HEK293 (cell line): ENCODE data around the gene RGPD5.
"Not testable (repeated sequence)": the region's sequence is repeated elsewhere in the genome, so short reads cannot be mapped to it uniquely, and the experiment has no call there.

Experiments
- EGR2 ChIP-seq: fragments of 450-650 bp; formaldehyde crosslinking; IDR thresholded peaks from 2 replicates; pipeline ENCODE4 v1.5.1; 2016; ENCODE audit warnings: low read depth, missing biosample characterization, missing genetic modification characterization
- YY1 ChIP-seq: fragments of 450-650 bp; formaldehyde crosslinking; IDR thresholded peaks from 2 replicates; pipeline ENCODE4 v1.5.1; 2018; ENCODE audit warnings: missing biosample characterization, missing genetic modification characterization
- ZFP41 ChIP-seq: fragments of 450-650 bp; formaldehyde crosslinking; IDR thresholded peaks from 2 replicates; pipeline ENCODE4 v1.5.1; 2016; ENCODE audit warnings: missing biosample characterization, missing genetic modification characterization, borderline replicate concordance
- ZNF423 ChIP-seq: fragments of 450-650 bp; formaldehyde crosslinking; IDR thresholded peaks from 2 replicates; pipeline ENCODE4 v1.5.1; 2016; ENCODE audit warnings: missing biosample characterization, missing genetic modification characterization
- ZNF521 ChIP-seq: fragments of 450-650 bp; formaldehyde crosslinking; IDR thresholded peaks from 2 replicates; pipeline ENCODE4 v1.5.1; 2017; ENCODE audit warnings: missing biosample characterization, mild to moderate bottlenecking, missing genetic modification characterization
- ZNF677 ChIP-seq: fragments of 450-650 bp; IDR thresholded peaks from 2 replicates; pipeline ENCODE4 v1.5.0; 2018; ENCODE audit warnings: missing biosample characterization, mild to moderate bottlenecking, missing genetic modification characterization, moderate library complexity
- ZNF792 ChIP-seq: fragments of 450-650 bp; formaldehyde crosslinking; IDR thresholded peaks from 2 replicates; pipeline ENCODE4 v1.5.1; 2016; ENCODE audit warnings: missing biosample characterization, missing genetic modification characterization
- TF ChIP-seq, protein P1 (sequence below): fragments of 450-650 bp; formaldehyde crosslinking; IDR thresholded peaks from 2 replicates; pipeline ENCODE4 v1.5.1; 2016; ENCODE audit warnings: missing biosample characterization, missing genetic modification characterization
- TF ChIP-seq, protein P2 (sequence below): fragments of 450-650 bp; formaldehyde crosslinking; IDR thresholded peaks from 2 replicates; pipeline ENCODE4 v1.5.1; 2016; ENCODE audit warnings: missing biosample characterization, missing genetic modification characterization
- TF ChIP-seq, protein P3 (sequence below): fragments of 450-650 bp; formaldehyde crosslinking; IDR thresholded peaks from 2 replicates; pipeline ENCODE4 v1.5.1; 2017; ENCODE audit warnings: missing biosample characterization, missing genetic modification characterization
- TF ChIP-seq, protein P4 (sequence below): fragments of 450-650 bp; formaldehyde crosslinking; IDR thresholded peaks from 2 replicates; pipeline ENCODE4 v1.5.1; 2016; ENCODE audit warnings: missing biosample characterization, missing genetic modification characterization
- TF ChIP-seq, protein P5 (sequence below): fragments of 450-650 bp; formaldehyde crosslinking; IDR thresholded peaks from 2 replicates; pipeline ENCODE4 v1.5.1; 2016; ENCODE audit warnings: missing biosample characterization, missing genetic modification characterization
- TF ChIP-seq, protein P6 (sequence below): fragments of 450-650 bp; formaldehyde crosslinking; IDR thresholded peaks from 2 replicates; pipeline ENCODE4 v1.5.1; 2017; ENCODE audit warnings: missing biosample characterization, missing genetic modification characterization
- TF ChIP-seq, protein P7 (sequence below): fragments of 450-650 bp; formaldehyde crosslinking; IDR thresholded peaks from 2 replicates; pipeline ENCODE4 v1.5.1; 2017; ENCODE audit warnings: missing biosample characterization, missing genetic modification characterization

DNA sequence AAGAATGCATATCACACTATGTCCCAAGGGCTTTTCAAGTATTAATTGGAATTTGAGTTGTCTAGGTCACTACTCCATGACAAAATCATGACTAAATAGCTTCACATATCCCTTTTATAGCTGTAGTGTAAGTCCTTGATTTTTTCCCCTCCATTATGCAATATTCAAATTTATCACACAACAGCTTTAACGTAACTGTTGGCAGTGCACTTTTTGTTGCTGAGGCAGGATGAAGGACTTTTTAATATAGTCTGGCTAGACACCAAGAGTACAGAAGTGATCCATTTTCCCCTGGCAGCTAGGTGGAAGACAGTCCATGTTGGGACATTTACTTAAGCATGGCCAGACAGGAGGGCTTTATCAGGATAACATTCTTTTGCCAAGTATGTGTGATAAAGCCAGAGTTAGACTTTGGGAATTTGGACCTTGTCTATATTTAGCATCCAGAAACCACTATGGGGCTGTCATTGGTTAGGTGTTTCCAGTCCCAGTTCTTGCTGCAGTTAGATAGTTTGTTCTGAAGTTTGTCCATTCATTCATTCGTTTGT is 11.6 kb upstream of the RGPD5 start:
- TF ChIP-seq, protein P1, sequence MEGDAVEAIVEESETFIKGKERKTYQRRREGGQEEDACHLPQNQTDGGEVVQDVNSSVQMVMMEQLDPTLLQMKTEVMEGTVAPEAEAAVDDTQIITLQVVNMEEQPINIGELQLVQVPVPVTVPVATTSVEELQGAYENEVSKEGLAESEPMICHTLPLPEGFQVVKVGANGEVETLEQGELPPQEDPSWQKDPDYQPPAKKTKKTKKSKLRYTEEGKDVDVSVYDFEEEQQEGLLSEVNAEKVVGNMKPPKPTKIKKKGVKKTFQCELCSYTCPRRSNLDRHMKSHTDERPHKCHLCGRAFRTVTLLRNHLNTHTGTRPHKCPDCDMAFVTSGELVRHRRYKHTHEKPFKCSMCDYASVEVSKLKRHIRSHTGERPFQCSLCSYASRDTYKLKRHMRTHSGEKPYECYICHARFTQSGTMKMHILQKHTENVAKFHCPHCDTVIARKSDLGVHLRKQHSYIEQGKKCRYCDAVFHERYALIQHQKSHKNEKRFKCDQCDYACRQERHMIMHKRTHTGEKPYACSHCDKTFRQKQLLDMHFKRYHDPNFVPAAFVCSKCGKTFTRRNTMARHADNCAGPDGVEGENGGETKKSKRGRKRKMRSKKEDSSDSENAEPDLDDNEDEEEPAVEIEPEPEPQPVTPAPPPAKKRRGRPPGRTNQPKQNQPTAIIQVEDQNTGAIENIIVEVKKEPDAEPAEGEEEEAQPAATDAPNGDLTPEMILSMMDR, result not testable (repeated sequence)
- not testable (repeated sequence) for TF ChIP-seq ZFP41; ZNF677; YY1 (tag by site-specific recombination); ZNF521 (tag by site-specific recombination); ZNF792 (tag by site-specific recombination); EGR2 (tag by site-specific recombination); ZNF423
- TF ChIP-seq, protein P2, sequence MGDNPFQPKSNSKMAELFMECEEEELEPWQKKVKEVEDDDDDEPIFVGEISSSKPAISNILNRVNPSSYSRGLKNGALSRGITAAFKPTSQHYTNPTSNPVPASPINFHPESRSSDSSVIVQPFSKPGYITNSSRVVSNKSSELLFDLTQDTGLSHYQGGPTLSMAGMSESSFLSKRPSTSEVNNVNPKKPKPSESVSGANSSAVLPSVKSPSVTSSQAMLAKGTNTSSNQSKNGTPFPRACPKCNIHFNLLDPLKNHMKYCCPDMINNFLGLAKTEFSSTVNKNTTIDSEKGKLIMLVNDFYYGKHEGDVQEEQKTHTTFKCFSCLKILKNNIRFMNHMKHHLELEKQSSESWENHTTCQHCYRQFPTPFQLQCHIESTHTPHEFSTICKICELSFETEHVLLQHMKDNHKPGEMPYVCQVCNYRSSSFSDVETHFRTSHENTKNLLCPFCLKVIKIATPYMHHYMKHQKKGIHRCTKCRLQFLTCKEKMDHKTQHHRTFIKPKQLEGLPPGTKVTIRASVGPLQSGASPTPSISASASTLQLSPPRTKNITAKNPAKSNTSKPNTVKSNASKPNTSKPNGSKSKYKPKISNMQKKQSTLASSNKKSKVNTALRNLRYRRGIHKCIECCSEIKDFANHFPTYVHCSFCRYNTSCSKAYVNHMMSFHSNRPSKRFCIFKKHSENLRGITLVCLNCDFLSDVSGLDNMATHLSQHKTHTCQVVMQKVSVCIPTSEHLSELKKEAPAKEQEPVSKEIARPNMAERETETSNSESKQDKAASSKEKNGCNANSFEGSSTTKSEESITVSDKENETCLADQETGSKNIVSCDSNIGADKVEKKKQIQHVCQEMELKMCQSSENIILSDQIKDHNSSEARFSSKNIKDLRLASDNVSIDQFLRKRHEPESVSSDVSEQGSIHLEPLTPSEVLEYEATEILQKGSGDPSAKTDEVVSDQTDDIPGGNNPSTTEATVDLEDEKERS (tag by site-specific recombination), result not testable (repeated sequence)
- TF ChIP-seq, protein P3, sequence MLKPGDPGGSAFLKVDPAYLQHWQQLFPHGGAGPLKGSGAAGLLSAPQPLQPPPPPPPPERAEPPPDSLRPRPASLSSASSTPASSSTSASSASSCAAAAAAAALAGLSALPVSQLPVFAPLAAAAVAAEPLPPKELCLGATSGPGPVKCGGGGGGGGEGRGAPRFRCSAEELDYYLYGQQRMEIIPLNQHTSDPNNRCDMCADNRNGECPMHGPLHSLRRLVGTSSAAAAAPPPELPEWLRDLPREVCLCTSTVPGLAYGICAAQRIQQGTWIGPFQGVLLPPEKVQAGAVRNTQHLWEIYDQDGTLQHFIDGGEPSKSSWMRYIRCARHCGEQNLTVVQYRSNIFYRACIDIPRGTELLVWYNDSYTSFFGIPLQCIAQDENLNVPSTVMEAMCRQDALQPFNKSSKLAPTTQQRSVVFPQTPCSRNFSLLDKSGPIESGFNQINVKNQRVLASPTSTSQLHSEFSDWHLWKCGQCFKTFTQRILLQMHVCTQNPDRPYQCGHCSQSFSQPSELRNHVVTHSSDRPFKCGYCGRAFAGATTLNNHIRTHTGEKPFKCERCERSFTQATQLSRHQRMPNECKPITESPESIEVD (tag by site-specific recombination), result not testable (repeated sequence)
- TF ChIP-seq, protein P4, sequence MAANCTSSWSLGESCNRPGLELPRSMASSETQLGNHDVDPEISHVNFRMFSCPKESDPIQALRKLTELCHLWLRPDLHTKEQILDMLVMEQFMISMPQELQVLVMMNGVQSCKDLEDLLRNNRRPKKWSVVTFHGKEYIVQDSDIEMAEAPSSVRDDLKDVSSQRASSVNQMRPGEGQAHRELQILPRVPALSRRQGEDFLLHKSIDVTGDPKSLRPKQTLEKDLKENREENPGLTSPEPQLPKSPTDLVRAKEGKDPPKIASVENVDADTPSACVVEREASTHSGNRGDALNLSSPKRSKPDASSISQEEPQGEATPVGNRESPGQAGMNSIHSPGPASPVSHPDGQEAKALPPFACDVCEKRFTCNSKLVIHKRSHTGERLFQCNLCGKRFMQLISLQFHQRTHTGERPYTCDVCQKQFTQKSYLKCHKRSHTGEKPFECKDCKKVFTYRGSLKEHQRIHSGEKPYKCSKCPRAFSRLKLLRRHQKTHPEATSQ, result not testable (repeated sequence)
- TF ChIP-seq, protein P5, sequence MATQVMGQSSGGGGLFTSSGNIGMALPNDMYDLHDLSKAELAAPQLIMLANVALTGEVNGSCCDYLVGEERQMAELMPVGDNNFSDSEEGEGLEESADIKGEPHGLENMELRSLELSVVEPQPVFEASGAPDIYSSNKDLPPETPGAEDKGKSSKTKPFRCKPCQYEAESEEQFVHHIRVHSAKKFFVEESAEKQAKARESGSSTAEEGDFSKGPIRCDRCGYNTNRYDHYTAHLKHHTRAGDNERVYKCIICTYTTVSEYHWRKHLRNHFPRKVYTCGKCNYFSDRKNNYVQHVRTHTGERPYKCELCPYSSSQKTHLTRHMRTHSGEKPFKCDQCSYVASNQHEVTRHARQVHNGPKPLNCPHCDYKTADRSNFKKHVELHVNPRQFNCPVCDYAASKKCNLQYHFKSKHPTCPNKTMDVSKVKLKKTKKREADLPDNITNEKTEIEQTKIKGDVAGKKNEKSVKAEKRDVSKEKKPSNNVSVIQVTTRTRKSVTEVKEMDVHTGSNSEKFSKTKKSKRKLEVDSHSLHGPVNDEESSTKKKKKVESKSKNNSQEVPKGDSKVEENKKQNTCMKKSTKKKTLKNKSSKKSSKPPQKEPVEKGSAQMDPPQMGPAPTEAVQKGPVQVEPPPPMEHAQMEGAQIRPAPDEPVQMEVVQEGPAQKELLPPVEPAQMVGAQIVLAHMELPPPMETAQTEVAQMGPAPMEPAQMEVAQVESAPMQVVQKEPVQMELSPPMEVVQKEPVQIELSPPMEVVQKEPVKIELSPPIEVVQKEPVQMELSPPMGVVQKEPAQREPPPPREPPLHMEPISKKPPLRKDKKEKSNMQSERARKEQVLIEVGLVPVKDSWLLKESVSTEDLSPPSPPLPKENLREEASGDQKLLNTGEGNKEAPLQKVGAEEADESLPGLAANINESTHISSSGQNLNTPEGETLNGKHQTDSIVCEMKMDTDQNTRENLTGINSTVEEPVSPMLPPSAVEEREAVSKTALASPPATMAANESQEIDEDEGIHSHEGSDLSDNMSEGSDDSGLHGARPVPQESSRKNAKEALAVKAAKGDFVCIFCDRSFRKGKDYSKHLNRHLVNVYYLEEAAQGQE (tag by site-specific recombination), result not testable (repeated sequence)
- TF ChIP-seq, protein P6, sequence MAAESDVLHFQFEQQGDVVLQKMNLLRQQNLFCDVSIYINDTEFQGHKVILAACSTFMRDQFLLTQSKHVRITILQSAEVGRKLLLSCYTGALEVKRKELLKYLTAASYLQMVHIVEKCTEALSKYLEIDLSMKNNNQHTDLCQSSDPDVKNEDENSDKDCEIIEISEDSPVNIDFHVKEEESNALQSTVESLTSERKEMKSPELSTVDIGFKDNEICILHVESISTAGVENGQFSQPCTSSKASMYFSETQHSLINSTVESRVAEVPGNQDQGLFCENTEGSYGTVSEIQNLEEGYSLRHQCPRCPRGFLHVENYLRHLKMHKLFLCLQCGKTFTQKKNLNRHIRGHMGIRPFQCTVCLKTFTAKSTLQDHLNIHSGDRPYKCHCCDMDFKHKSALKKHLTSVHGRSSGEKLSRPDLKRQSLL (tag by site-specific recombination), result not testable (repeated sequence)
- TF ChIP-seq, protein P7, sequence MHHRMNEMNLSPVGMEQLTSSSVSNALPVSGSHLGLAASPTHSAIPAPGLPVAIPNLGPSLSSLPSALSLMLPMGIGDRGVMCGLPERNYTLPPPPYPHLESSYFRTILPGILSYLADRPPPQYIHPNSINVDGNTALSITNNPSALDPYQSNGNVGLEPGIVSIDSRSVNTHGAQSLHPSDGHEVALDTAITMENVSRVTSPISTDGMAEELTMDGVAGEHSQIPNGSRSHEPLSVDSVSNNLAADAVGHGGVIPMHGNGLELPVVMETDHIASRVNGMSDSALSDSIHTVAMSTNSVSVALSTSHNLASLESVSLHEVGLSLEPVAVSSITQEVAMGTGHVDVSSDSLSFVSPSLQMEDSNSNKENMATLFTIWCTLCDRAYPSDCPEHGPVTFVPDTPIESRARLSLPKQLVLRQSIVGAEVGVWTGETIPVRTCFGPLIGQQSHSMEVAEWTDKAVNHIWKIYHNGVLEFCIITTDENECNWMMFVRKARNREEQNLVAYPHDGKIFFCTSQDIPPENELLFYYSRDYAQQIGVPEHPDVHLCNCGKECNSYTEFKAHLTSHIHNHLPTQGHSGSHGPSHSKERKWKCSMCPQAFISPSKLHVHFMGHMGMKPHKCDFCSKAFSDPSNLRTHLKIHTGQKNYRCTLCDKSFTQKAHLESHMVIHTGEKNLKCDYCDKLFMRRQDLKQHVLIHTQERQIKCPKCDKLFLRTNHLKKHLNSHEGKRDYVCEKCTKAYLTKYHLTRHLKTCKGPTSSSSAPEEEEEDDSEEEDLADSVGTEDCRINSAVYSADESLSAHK (tag by site-specific recombination), result not testable (repeated sequence)
